Heart right ventricle (tissue), 16 donors: ENCODE data around the gene SERP2. TPM values are rescaled to one million over a fixed set of nuclear protein-coding genes. Genes with fewer than 3 reads are reported as not detected.

Experiments used
- ATAC-seq, 8 donors: fragments of 200-7000 bp; cut with Tn5 transposase; one replicate each; pipeline ENCODE4 v1.9.1; 2020; ENCODE audit warnings: mild to moderate bottlenecking in 8 of 8, moderate library complexity in 8 of 8, moderate number of reproducible peaks in 1 of 8
- DNase-seq, 2 donors: peaks; one replicate each; pipeline ENCODE4 v3.0.0-alpha.2; 2020
- H3K27ac ChIP-seq, 10 donors: fragments of 200-600 bp; sonication (generic) in 2 of 10; one replicate each; pipeline versions ENCODE4 v1.5.0 to v1.8.0; 2020 to 2022; ENCODE audit warnings: mild to moderate bottlenecking in 3 of 10
- H3K27me3 ChIP-seq, 7 donors: fragments of 200-600 bp; one replicate each; pipeline ENCODE4 v1.8.0; 2021 to 2022; ENCODE audit warnings: mild to moderate bottlenecking in 2 of 7
- H3K36me3 ChIP-seq, 9 donors: fragments of 200-600 bp; sonication (generic) in 1 of 9; one replicate each; pipeline versions ENCODE4 v1.5.0 to v1.8.0; 2020 to 2022; ENCODE audit warnings: mild to moderate bottlenecking in 2 of 9
- H3K4me1 ChIP-seq, 9 donors: fragments of 200-600 bp; sonication (generic) in 1 of 9; one replicate each; pipeline versions ENCODE4 v1.5.0 to v1.8.0; 2020 to 2022; ENCODE audit warnings: mild to moderate bottlenecking in 4 of 9
- H3K4me3 ChIP-seq, 10 donors: fragments of 200-600 bp; sonication (generic) in 2 of 10; one replicate each; pipeline versions ENCODE4 v1.5.0 to v1.8.0; 2020 to 2022; ENCODE audit warnings: mild to moderate bottlenecking in 7 of 10, moderate library complexity in 2 of 10
- H3K9me3 ChIP-seq, 11 donors: fragments of 200-600 bp in 10 of 11; sonication (generic) in 2 of 11; one replicate each; pipeline versions ENCODE4 v1.5.0 to v1.8.0; 2013 to 2022; ENCODE audit warnings: mild to moderate bottlenecking in 2 of 11, control low read depth in 1 of 11, moderate library complexity in 1 of 11
- WGBS, 2 donors: extraction: QIAGEN DNeasy Blood & Tissue Kit; methylation state at CpG; one replicate each; pipeline ENCODE4 v1.1.7; 2013; ENCODE audit warnings: inconsistent platforms in 1 of 2; 5-methylcytosine and 5-hydroxymethylcytosine counted together
- intact Hi-C, 10 donors: fragments of 100-400 bp; cut with DNase I; formaldehyde crosslinking; loops; one replicate each; pipeline versions ENCODE4 v1.11.1 to v1.14.2; 2022
- polyA plus RNA-seq, 2 donors: library from polyadenylated mRNA; stranded (reverse); fragments of 200-250 nt; gene quantifications; one replicate each; pipeline ENCODE4 v1.2.3, GENCODE V29; 2013
- total RNA-seq, 10 donors: library from RNA; stranded (reverse); fragmentation: NEBNext Ultra II Directional in 3 of 10; extraction: Animal tissue kit (Norgen Biotek cat#: 25700) in 3 of 10; gene quantifications; one replicate each; pipeline versions ENCODE4 v1.2.1 to v1.2.4, GENCODE V29; 2021 to 2023
- TF ChIP-seq, protein P1 (sequence below), 9 donors: fragments of 200-600 bp; sonication (generic) in 2 of 9; IDR thresholded peaks; one replicate each; pipeline versions ENCODE4 v1.5.0 to v1.8.0; 2021 to 2022; ENCODE audit warnings: antibody characterized with exemption in 9 of 9, mild to moderate bottlenecking in 5 of 9, moderate library complexity in 1 of 9
- donor health status: Arrhythmogenic right ventricular cardiomyopathy.
- donor health status: ischemic (EF 13 %, LVEDD 7.1; RV severe dilation, severe dysfunction).
- donor health status: healthy with polysubstance abuse.
- donor health status: DM: no; HTN: yes; CAD: no.
- donor health status: DM: no; HTN: no; CAD: no.
- donor health status: ischemic (EF 25% LVEDD 6.9; RV normal size, moderate dysfunction).
- donor health status: ischemic (EF 25% LVEDD 5.7; RV mildly dilated, moderate dysfunction).
- donor health status: healthy.
- donor health status: DM: yes; HTN: yes; CAD: no.
- donor health status: Ischemic cardiomyopathy.
- donor health status: ischemic (EF 35%, LVEDD 5.7; RV mildly dilated, moderate dysfunction).
- donor health status: nonischemic (EF 11% LVEDD 7.7; RV severe dilation, severe dysfunction).
- donor health status: DM: yes; HTN: yes; CAD: no.
- donor health status: PGD.
- donor health status: ischemic (EF 29% LVEDD 5.4; RV normal size, mild dysfunction).
- donor health status: nonischemic (EF 23%, LVEDD 6.1; RV moderate dilation, normal function).

SERP2 gene
- total and polyA plus RNA-seq, 12 donors: 10.0 to 20.4 (median 11.8) TPM

DNA sequence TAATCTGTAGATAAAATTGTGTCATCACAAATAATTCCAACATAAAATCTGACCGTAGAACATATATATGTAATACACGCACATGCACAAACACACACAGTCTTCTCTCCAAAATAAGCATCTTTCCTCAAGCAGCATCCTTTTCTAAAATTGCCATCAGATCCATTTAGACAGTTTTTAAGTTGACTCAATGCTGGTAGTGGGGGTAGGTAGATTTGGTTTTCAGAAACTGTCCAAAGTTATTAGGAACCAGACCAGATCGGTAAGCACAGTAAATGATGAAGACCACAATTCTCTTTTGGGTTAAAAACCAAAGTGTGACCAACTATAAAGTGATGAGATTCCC lies 64.6 kb downstream of the SERP2 start:
- peaks cover 0 to 42% (median 31%) of the 10 kb centered on the region in 9 donors for H3K4me1 ChIP-seq
- 11 to 16% methylated on average over 3 of the region's 3 CpGs for WGBS, 2 donors

DNA sequence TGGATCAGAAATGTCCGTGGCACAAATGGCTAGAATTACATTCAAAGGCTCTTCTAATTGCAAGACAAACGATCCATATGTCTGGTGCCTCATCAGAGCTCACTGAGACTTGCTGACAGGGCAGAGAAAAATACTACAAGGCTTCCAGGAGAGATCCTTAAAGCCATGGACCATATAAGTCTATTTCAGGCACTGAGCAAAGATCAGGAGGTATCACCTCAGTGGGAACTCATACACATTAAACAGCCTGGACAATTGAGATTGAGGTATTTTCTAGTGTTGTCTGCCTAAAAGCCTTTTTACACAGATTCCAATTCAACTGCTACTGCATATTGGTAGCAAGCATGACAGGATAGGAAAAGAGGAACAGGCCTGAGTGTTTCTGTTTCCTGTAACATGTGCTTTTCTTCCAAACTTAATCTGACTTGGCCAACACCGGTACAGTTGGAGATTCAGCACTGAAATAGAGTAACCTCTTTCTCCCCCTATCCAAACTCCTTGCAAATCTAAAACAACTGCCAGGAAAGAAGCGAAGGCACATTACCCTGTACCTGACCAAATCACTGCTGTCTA lies 65.9 kb downstream of the SERP2 start:
- Histone ChIP-seq H3K4me1 (peaks cover 0 to 38% (median 17%) of the 10 kb centered on the region in 9 donors), H3K27me3 (no peaks in the 10 kb centered on the region), H3K4me3 (no peak overlapping the region), H3K36me3 (peaks cover 0 to 5% (median 1%) of the 10 kb centered on the region in 9 donors), H3K9me3 (no peaks in the 10 kb centered on the region), H3K27ac (peak overlapping the region in 2 of 10 donors; percentile 15 to 53)
- TF ChIP-seq, protein P1, sequence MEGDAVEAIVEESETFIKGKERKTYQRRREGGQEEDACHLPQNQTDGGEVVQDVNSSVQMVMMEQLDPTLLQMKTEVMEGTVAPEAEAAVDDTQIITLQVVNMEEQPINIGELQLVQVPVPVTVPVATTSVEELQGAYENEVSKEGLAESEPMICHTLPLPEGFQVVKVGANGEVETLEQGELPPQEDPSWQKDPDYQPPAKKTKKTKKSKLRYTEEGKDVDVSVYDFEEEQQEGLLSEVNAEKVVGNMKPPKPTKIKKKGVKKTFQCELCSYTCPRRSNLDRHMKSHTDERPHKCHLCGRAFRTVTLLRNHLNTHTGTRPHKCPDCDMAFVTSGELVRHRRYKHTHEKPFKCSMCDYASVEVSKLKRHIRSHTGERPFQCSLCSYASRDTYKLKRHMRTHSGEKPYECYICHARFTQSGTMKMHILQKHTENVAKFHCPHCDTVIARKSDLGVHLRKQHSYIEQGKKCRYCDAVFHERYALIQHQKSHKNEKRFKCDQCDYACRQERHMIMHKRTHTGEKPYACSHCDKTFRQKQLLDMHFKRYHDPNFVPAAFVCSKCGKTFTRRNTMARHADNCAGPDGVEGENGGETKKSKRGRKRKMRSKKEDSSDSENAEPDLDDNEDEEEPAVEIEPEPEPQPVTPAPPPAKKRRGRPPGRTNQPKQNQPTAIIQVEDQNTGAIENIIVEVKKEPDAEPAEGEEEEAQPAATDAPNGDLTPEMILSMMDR (IDR thresholded peaks at IDR 0.05): no peak
- WGBS, 2 donors: 47 to 53% methylated on average over 4 of the region's 4 CpGs
- ATAC-seq: no peak
- intact Hi-C loops: loop anchor here (2.0 to 10.0 kb wide), 23 partner anchors 52 to 535 kb away; partner anchors contain the start of gene SERP2 (in 1 of the 10)
- no peak for DNase-seq

More for the DNA sequence above, 64.6 kb downstream of the SERP2 start:
- Histone ChIP-seq H3K4me3 (peak overlapping the region in 1 of 10 donors; percentile 90), H3K36me3 (peaks cover 0 to 19% (median 15%) of the 10 kb centered on the region in 9 donors), H3K27ac (no peak overlapping the region), H3K27me3 (no peaks in the 10 kb centered on the region), H3K9me3 (no peaks in the 10 kb centered on the region)
- DNase-seq (no peak), ATAC-seq (no peak)
- TF ChIP-seq, protein P1 (IDR thresholded peaks at IDR 0.05): peak in 2 of 9 donors; percentile 2 to 4
- intact Hi-C loops: loop anchor here (1.0 to 10.0 kb wide), 23 partner anchors 51 to 533 kb away; partner anchors contain the start of gene SERP2 (in 1 of the 10)

DNA sequence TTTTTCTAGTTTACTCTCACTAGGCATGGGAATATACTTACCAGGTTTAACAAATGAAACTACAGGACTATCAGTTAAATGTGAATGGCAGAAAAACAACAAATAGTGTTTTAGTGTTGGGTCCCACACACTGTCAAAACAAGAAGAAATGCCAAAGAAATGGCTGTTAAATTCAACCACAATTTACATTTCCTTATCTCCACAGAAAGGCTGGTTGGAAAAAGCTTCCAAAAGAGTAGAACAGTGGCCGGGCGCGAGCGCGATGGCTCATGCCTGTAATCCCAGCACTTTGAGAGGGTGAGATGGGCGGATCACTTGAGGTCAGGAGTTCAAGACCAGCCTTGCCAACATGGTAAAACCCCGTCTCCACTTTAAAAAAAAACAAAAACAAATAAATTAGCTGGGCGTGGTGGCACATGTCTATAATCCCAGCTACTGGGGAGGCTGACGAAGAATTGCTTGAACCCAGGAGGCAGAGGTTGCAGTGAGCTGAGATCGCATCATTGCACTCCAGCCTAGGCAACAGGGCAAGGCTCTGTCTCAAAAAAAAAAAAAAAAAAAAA lies 66.5 kb downstream of the SERP2 start:
- intact Hi-C loops: loop anchor here in 3 of 10 donors (2.0 to 5.0 kb wide), 4 partner anchors 248 to 535 kb away; no protein-coding TSS in a partner anchor
- 92 to 94% methylated on average over 10 of the region's 10 CpGs for WGBS, 2 donors
- TF ChIP-seq, protein P1 (IDR thresholded peaks at IDR 0.05): no peak
- Histone ChIP-seq H3K4me3 (no peak overlapping the region), H3K9me3 (no peaks in the 10 kb centered on the region), H3K27ac (no peak overlapping the region), H3K4me1 (peaks cover 0 to 34% (median 14%) of the 10 kb centered on the region in 9 donors), H3K36me3 (no peaks in the 10 kb centered on the region), H3K27me3 (no peaks in the 10 kb centered on the region)
- no peak for ATAC-seq
- no peak for DNase-seq

Other genes with a start within 250 kb of the SERP2 start
- 100 to 1,000 TPM in 8 of 10 donors, 10 to 100 TPM in 2; 87.2 to 200 (median 129) TPM for gene TSC22D1, start 202.5 kb downstream of the SERP2 start, total RNA-seq
- 10 to 100 TPM; 48.5 to 82.4 TPM for gene TSC22D1, start 202.5 kb downstream of the SERP2 start, polyA plus RNA-seq